HCT116 (cell line): Measurements from ENCODE around the gene FLNB. TPM values are rescaled to one million over a fixed set of nuclear protein-coding genes. Genes with fewer than 3 reads are reported as not detected.

Source experiments
- ATAC-seq: fragments of 200-7000 bp; cut with Tn5 transposase; 2 replicates; pipeline ENCODE4 v1.9.1; 2020; ENCODE audit warnings: mild to moderate bottlenecking, moderate library complexity
- BruUV-seq: library from RNA; stranded (reverse); fragments of 400-500 nt; replicated peaks from 2 replicates; lab custom pipeline; 2021; lab: Mats Ljungman, UMichigan
- CTCF ChIA-PET: fragments of 300-600 bp; sonication (Branson Sonifier 250); formaldehyde crosslinking; loops from one replicate; lab custom pipeline; 2021; ENCODE audit warnings: antibody characterized with exemption; lab: Charles Lee
- POLR2A ChIA-PET: fragments of 300-600, 350-600 bp; sonication (Branson Sonifier 250); formaldehyde crosslinking; loops from one replicate; lab custom pipeline; 2021; ENCODE audit warnings: antibody characterized with exemption; lab: Charles Lee
- RAD21 ChIA-PET, 2 experiments: fragments of 300-600 bp; sonication (Branson Sonifier 250); formaldehyde crosslinking; loops; one replicate each; lab custom pipeline; 2023; ENCODE audit warnings: low total read pairs in 2 of 2; ENCODE audit not compliant: uncharacterized antibody in 2 of 2, unreplicated experiment in 2 of 2, low non-redundant PET in 1 of 2; lab: Charles Lee
- DNase-seq: peaks from one replicate; pipeline ENCODE4 v3.0.0-alpha.2; 2010; ENCODE audit warnings: low read depth, low spot score
- H2AFZ ChIP-seq: fragments of 200-600 bp; shearing (Covaris generic), sonication (generic); 2 replicates; pipeline ENCODE4 v1.6.1; 2017; ENCODE audit warnings: low read depth, mixed run types, mixed read lengths, antibody characterized with exemption, low read length; ENCODE audit not compliant: poor library complexity, severe bottlenecking
- H3K27ac ChIP-seq: 2 replicates; pipeline ENCODE4 v1.5.1; 2012; ENCODE audit warnings: low read depth, low read length
- H3K27me3 ChIP-seq: fragments of 200-600 bp; sonication (generic); 2 replicates; pipeline ENCODE4 v1.6.1; 2016; ENCODE audit warnings: mixed run types, low read length, mixed read lengths; ENCODE audit not compliant: insufficient read depth
- H3K36me3 ChIP-seq, 2 experiments: fragments of 200-500 bp in 1 of 2; fragments of 200-600 bp in 1 of 2; sonication (Bioruptor generic) in 1 of 2; sonication (generic) in 1 of 2; 2 replicates each; pipeline versions ENCODE4 v1.5.1 to v1.6.1; 2014 to 2016; ENCODE audit warnings: low read length in 2 of 2, inconsistent platforms in 1 of 2, mixed read lengths in 1 of 2, mixed run types in 1 of 2; ENCODE audit not compliant: insufficient read depth in 2 of 2, control insufficient read depth in 1 of 2
- H3K4me1 ChIP-seq, 2 experiments: fragments of 200-600 bp in 1 of 2; sonication (generic) in 1 of 2; 2 replicates each; pipeline versions ENCODE4 v1.5.1 to v1.6.1; 2012 to 2017; ENCODE audit warnings: low read length in 2 of 2, inconsistent platforms in 1 of 2, mild to moderate bottlenecking in 1 of 2, mixed read lengths in 1 of 2, mixed run types in 1 of 2, moderate library complexity in 1 of 2; ENCODE audit not compliant: insufficient read depth in 2 of 2, control insufficient read depth in 1 of 2
- H3K4me2 ChIP-seq: fragments of 200-600 bp; sonication (generic); 2 replicates; pipeline ENCODE4 v1.6.1; 2017; ENCODE audit warnings: mixed run types, low read length, mixed read lengths
- H3K4me3 ChIP-seq, 2 experiments: fragments of 200-600 bp in 1 of 2; sonication (generic) in 1 of 2; replicated peaks in 1 of 2; 2 replicates each; pipeline ENCODE4 v1.5.1; 2011 to 2016; ENCODE audit warnings: low read length in 2 of 2, control low read depth in 1 of 2, low read depth in 1 of 2, mild to moderate bottlenecking in 1 of 2, mixed read lengths in 1 of 2, mixed run types in 1 of 2
- H3K79me2 ChIP-seq: fragments of 200-600 bp; sonication (generic); 2 replicates; pipeline ENCODE4 v1.6.1; 2017; ENCODE audit warnings: mild to moderate bottlenecking, mixed run types, low read length, moderate library complexity, mixed read lengths; ENCODE audit not compliant: insufficient read depth
- H3K9ac ChIP-seq: fragments of 200-600 bp; sonication (generic); 2 replicates; pipeline ENCODE4 v1.6.1; 2016; ENCODE audit warnings: low read length, mixed read lengths
- H3K9me2 ChIP-seq: fragments of 200-600 bp; sonication (generic), shearing (Covaris generic); 2 replicates; pipeline ENCODE4 v1.6.1; 2017; ENCODE audit warnings: mixed run types, mild to moderate bottlenecking, moderate library complexity; ENCODE audit not compliant: insufficient read depth
- H3K9me3 ChIP-seq, 2 experiments: fragments of 200-500 bp in 1 of 2; fragments of 200-600 bp in 1 of 2; sonication (Bioruptor generic) in 1 of 2; sonication (generic) in 1 of 2; 2 replicates each; pipeline ENCODE4 v1.6.1; 2014 to 2017; ENCODE audit warnings: low read length in 2 of 2, mixed read lengths in 2 of 2, inconsistent platforms in 1 of 2, low read depth in 1 of 2, mild to moderate bottlenecking in 1 of 2, mixed run types in 1 of 2, moderate library complexity in 1 of 2; ENCODE audit not compliant: control insufficient read depth in 1 of 2, insufficient read depth in 1 of 2
- H4K20me1 ChIP-seq: fragments of 200-600 bp; sonication (generic), shearing (Covaris generic); 2 replicates; pipeline ENCODE4 v1.6.1; 2017; ENCODE audit warnings: mixed run types, mild to moderate bottlenecking, moderate library complexity; ENCODE audit not compliant: insufficient read depth
- CBX3 ChIP-seq: IDR thresholded peaks from 2 replicates; pipeline ENCODE4 v1.6.1; 2012; ENCODE audit warnings: low read depth
- FOSL1 ChIP-seq: IDR thresholded peaks from 2 replicates; pipeline ENCODE4 v1.6.1; 2012; ENCODE audit warnings: low read depth
- JUND ChIP-seq: IDR thresholded peaks from 2 replicates; pipeline ENCODE4 v1.6.1; 2012
- MAX ChIP-seq: IDR thresholded peaks from 2 replicates; pipeline ENCODE4 v1.6.1; 2012
- POLR2AphosphoS5 ChIP-seq: IDR thresholded peaks from 2 replicates; pipeline ENCODE4 v1.6.1; 2011; ENCODE audit warnings: mild to moderate bottlenecking, low read depth, low read length, moderate library complexity
- RAD21 ChIP-seq: IDR thresholded peaks from 2 replicates; pipeline ENCODE4 v1.6.1; 2012; ENCODE audit warnings: low read depth, mild to moderate bottlenecking
- TCF7L2 ChIP-seq: IDR thresholded peaks from 2 replicates; pipeline ENCODE4 v1.7.0; 2011; ENCODE audit warnings: borderline replicate concordance, inconsistent platforms; ENCODE audit not compliant: insufficient read depth, insufficient read length; ENCODE audit errors: extremely low read depth
- YY1 ChIP-seq: IDR thresholded peaks from 2 replicates; pipeline ENCODE4 v1.6.1; 2011; ENCODE audit warnings: low read length, low read depth, moderate library complexity, mild to moderate bottlenecking; ENCODE audit not compliant: insufficient replicate concordance; ENCODE audit errors: extremely low read depth
- ZFX ChIP-seq: fragments of 450-650 bp; IDR thresholded peaks from 2 replicates; pipeline ENCODE4 v1.6.1; 2017
- ZNF274 ChIP-seq: fragments of 200-500 bp; sonication (Bioruptor generic); IDR thresholded peaks from 2 replicates; pipeline ENCODE4 v1.6.1; 2014; ENCODE audit warnings: mild to moderate bottlenecking, low read depth, low read length, inconsistent platforms
- intact Hi-C: fragments of 100-400 bp; cut with micrococcal nuclease; formaldehyde crosslinking; loops from 2 replicates; pipeline ENCODE4 v1.10.0; 2022
- total RNA-seq: library from RNA; stranded (reverse); gene quantifications from one replicate; pipeline ENCODE4 v1.2.1, GENCODE V29; 2021; ENCODE audit not compliant: unreplicated experiment
- TF ChIP-seq, protein P1 (sequence below), 3 experiments: fragments of 200-600 bp in 1 of 3; sonication (generic) in 1 of 3; IDR thresholded peaks in 2 of 3; conservative IDR thresholded peaks in 1 of 3; 2 replicates each; pipeline ENCODE4 v1.5.1; 2012 to 2017; ENCODE audit warnings: low read depth in 2 of 3, low read length in 2 of 3, antibody characterized with exemption in 1 of 3, borderline replicate concordance in 1 of 3, control low read depth in 1 of 3, mild to moderate bottlenecking in 1 of 3, mixed read lengths in 1 of 3, mixed run types in 1 of 3, moderate library complexity in 1 of 3; ENCODE audit not compliant: insufficient read depth in 1 of 3
- TF ChIP-seq, protein P2 (sequence below): IDR thresholded peaks from 2 replicates; pipeline ENCODE4 v1.6.1; 2012

The FLNB gene
- total RNA-seq, 1 experiment from 2014 or later: 116 TPM

GRCh38 chr3:57974796-57975388, 33.3 kb upstream of the FLNB start:
- CTCF ChIA-PET: no interaction called here

GRCh38 chr3:57977818-57978235, 30.4 kb upstream of the FLNB start:
- ATAC-seq (peak; percentile 71), DNase-seq (peak; percentile 28)
- Histone ChIP-seq H3K27ac (no peak overlapping the region), H2AFZ (peak overlapping the region; percentile 97), H3K36me3 (no peaks in the 10 kb centered on the region), H3K27me3 (no peaks in the 10 kb centered on the region), H3K9me3 (no peaks in the 10 kb centered on the region), H3K9ac (peak overlapping the region; percentile 13; the same call in 1 of the 2 replicates), H3K9me2 (no peaks in the 10 kb centered on the region), H3K4me3 (no peak overlapping the region), H4K20me1 (no peaks in the 10 kb centered on the region), H3K4me2 (peak overlapping the region; percentile 54)
- ChIA-PET POLR2A (no interaction called here), CTCF (no interaction called here), RAD21 (no interaction called here)
- no TSS peak for BruUV-seq
- TF ChIP-seq, protein P1, sequence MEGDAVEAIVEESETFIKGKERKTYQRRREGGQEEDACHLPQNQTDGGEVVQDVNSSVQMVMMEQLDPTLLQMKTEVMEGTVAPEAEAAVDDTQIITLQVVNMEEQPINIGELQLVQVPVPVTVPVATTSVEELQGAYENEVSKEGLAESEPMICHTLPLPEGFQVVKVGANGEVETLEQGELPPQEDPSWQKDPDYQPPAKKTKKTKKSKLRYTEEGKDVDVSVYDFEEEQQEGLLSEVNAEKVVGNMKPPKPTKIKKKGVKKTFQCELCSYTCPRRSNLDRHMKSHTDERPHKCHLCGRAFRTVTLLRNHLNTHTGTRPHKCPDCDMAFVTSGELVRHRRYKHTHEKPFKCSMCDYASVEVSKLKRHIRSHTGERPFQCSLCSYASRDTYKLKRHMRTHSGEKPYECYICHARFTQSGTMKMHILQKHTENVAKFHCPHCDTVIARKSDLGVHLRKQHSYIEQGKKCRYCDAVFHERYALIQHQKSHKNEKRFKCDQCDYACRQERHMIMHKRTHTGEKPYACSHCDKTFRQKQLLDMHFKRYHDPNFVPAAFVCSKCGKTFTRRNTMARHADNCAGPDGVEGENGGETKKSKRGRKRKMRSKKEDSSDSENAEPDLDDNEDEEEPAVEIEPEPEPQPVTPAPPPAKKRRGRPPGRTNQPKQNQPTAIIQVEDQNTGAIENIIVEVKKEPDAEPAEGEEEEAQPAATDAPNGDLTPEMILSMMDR (IDR thresholded peaks at IDR 0.05 in 2 of 3, conservative IDR thresholded peaks at IDR 0.05 in 1 of 3; ENCODE audit: borderline replicate concordance in 1 of 3, insufficient read depth in 1 of 3, low read depth in 2 of 3, low read length in 2 of 3): no peak
- TF ChIP-seq JUND: no peak
- TF ChIP-seq, all 23 proteins: peak for 0
- intact Hi-C loops: no loop called here
- Histone ChIP-seq H3K79me2 (no peaks in the 10 kb centered on the region), H3K4me1 (peaks cover 27 to 54% of the 10 kb centered on the region in 2 experiments)

More at GRCh38 chr3:57974796-57975388, 33.3 kb upstream of the FLNB start:
- BruUV-seq: TSS peak; percentile 86
- Histone ChIP-seq H3K4me3 (peak overlapping the region in 1 of 2 experiments; percentile 38; a peak in 2 of 4 replicates), H3K9me2 (no peaks in the 10 kb centered on the region), H3K79me2 (no peaks in the 10 kb centered on the region), H3K36me3 (no peaks in the 10 kb centered on the region), H3K9me3 (no peaks in the 10 kb centered on the region)
- ChIA-PET POLR2A (interaction anchor here (1.0 kb wide), 1 partner anchor 10 kb away, joined by 4 read pairs; no protein-coding TSS in a partner anchor), RAD21 (interaction anchor here in 1 of 2 experiments (0.7 kb wide), 1 partner anchor 578 kb away, joined by 3 read pairs; no protein-coding TSS in a partner anchor)
- intact Hi-C loops: no loop called here
- DNase-seq: peak; percentile 83
- TF ChIP-seq CBX3 (no peak), POLR2AphosphoS5 (peak; percentile 52; the same call in 1 of the 2 replicates), FOSL1 (no peak), YY1 (no peak), ZFX (no peak), MAX (no peak), ZNF274 (no peak), TCF7L2 (peak; percentile 10), RAD21 (no peak)
- TF ChIP-seq, protein P2, sequence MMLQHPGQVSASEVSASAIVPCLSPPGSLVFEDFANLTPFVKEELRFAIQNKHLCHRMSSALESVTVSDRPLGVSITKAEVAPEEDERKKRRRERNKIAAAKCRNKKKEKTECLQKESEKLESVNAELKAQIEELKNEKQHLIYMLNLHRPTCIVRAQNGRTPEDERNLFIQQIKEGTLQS: no peak
- TF ChIP-seq, all 23 proteins: peak for 2
- Histone ChIP-seq H3K27ac (peak overlapping the region; percentile 49), H3K4me2 (peak overlapping the region; percentile 80), H2AFZ (peak overlapping the region; percentile 86), H3K9ac (peak overlapping the region; percentile 48), H3K27me3 (no peaks in the 10 kb centered on the region), H4K20me1 (no peaks in the 10 kb centered on the region), H3K4me1 (peaks cover 47 to 80% of the 10 kb centered on the region in 2 experiments)
- peak; percentile 76 for ATAC-seq
